GM21367 (cell line): ENCODE measurements around the gene IL31.
"Not testable (repeated sequence)": the region's sequence is repeated elsewhere in the genome, so short reads cannot be mapped to it uniquely, and the experiment has no call there.

Experiments
- ATAC-seq: cut with Tn5 transposase; IDR thresholded peaks from one replicate; pipeline ENCODE4 v1.9.1; 2021; ENCODE audit not compliant: unreplicated experiment

IL31 gene

DNA sequence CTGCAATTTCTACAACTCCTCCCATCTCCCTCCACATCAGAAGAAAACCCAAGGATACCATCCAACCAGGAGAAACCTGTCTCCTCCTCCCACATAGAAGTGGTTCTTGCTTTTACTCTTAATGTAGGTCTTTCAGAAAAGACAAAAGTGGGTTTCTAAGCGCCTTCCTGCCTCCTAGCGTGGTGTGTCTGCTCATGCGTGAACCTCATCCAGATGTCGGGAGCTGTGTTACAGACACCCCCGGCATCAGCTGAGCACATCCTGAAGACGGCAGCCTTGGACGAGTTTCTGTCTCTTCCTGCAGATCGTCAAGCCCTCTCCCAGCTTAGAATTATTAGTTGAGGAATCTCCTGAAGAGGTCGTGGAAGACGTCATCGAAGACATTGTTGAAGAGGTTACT is 18.4 kb upstream of the IL31 start:
- ATAC-seq, result no peak

DNA sequence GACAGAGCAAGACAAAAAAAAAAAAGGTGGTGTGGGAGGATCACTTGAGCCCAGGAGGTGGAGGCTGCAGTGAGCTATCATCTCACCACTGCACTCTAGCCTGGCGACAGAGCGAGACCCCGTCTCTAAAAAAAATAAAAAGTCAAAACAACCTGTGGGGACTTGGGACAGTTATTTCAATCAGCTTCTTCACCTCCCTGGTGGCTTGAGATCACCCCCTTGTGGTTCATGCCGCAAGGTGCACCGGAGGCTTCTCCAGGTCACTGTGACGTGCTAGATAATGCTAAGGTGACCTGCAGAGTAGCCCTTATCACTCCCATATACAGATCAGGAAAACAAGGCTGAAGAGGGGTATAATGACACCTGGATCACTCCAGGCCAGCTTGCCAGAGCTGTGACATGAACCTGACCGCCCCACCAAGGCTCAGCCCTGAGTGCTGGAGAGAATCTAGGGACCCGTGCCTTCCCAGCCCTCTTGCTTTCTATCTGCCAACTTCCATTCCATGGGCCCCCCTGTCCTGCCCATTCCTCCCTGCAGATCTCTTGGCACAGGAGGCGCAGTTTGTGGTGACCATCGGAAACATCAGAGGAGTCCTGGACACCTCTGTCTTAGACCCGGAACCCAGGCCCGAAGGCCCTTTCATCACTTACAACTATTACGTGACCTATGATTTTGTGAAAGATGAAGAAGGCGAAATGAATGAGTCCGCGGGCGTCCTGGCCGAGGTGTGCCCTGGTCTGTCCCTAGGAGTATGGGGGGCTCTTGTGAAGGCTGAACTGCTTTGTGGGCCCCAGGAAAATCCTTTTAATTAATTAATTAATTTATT is 17.0 kb upstream of the IL31 start:
- ATAC-seq, result no peak

DNA sequence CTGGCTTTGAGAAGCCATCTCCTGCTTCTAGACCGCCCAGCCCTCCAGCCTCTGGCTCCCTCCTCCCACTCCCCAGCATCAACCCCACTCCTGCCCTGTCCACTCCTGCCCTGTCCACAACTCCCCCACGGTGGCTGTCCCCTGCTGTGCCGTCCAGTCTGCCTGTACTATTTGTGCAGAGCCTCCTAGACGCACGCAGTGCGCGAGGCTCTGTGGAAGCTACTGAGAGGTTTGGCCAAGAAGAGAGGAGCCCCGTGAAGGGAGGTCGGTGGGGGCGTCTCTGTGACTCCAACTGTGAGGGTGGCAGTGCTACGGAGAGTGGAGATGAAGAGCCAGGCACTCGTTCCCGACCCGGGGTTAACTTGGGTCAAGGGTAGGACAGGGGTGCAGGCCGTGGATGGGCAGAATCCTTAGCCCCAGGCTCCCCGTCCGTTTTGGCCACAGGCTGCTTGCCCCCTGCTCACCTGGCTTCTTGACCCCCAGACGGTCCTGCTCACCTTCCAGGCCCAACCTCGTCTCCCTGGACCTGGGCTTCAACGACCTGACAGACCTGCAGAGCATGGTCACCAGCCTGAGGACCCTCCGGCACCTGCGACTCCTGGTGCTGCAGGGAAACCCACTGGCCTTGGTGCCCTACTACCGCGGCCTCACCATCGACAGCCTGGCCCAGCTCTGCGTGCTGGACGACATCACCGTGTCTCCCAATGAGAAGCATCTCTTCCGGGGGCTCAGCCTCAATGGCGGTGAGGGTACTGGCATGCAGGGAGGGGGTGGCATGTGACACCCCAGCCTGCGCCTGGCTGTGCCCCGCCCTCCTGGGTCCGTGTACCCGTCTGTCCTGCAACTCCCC is 15.8 kb upstream of the IL31 start:
- ATAC-seq, result no peak

DNA sequence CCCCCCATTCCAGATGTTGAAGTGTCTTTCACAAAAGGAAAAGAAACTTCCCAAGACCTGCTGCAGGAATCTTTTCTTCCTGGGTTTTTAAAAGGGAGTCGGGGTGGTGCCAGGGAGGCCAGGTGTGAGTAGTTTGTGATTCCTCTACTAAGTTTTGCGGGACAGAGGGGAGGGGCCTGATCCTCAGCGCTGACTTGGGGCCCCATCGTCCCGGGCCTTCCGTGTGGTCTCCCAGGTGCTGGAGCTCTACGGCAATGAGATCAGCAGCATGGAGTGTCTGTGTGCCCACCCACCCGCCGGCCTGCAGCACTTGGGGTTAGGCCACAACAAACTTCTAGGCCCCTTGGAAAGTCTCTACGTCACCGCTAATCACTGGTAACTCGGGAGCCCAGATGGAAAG is 13.4 kb upstream of the IL31 start:
- ATAC-seq, result no peak

DNA sequence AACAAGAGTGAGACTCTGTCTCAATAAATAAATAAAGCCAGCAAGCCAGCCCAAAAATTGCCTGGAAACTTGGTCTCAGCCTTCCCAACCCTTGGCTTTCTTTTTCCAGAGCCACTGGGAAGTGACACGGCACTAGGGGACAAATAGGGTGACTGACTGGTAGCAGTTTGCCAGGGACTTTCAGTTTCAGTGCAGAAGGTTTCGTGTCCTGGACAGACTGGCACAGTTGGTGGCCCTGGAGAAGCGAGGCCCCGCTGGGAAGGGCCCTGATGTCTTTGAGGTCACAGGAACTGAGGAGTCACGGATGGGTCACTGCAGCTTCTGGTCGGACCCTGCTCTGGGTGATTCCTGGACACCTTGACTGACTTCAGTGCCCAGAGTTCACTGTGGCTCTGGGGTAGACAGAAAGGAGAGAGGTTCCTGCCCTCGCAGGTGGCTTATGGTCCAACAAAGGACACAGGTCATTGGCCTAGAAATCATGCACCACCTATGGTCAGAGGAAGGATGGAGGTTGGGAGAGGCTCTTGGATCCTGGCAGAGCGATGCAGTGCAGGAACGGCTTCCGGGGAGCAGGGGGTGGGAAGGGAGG is 11.6 kb upstream of the IL31 start:
- no peak for ATAC-seq

DNA sequence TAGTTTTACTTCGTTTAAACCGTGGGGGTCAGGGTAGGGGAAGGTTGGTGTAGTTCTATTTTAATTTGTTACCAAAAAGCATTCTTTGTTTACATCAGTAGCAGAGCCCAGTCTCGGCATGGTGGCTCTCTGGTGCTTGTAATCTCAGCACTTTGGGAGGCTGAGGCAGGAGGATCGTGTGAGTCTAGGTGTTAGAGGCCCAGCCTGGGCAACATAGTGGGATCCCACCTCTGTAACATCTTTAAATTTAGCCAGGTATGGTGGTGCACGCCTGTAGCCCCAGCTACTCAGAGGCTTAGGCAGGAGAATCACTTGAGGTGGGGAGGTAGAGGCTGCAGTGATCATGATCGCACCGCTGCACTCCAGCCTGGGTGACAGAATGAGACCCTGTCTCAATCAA is 11.1 kb upstream of the IL31 start:
- no peak for ATAC-seq

DNA sequence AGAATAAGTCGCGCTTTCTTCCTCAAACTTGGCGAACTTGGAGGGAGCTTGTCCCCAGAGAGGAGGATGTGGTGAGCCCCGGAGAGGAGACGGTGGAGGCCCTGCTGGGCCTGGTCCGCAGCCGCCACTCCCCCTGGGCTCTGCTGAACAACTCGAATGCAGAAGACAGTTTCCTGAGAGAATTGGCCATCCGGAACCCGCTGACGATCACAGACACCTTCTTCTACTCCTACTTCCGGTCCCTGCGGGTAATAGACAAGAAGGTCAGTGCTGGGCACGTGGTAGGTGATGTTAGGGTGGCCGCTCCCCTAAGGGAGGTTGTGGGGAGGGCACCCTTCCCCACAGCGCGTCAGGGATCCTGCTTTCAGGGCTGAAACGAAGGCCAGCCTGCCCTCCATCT is 10.5 kb upstream of the IL31 start:
- no peak for ATAC-seq

DNA sequence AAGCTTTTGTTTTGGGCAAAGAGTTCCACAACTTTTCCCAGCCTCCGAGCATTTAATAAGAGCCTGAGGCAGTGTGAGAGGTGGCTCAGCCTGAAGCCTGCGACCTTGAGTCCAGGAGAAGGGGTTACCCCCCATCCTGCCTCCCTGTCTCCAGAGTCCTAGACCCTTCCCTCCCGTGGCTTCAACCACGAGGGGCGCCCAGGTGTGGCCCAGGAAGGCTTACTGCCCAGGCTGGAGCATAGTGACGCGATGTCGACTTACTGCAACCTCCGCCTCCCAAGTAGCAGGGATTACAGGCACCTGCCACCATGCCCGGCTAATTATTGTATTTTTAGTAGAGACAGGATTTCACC is 9.5 kb upstream of the IL31 start:
- no peak for ATAC-seq

DNA sequence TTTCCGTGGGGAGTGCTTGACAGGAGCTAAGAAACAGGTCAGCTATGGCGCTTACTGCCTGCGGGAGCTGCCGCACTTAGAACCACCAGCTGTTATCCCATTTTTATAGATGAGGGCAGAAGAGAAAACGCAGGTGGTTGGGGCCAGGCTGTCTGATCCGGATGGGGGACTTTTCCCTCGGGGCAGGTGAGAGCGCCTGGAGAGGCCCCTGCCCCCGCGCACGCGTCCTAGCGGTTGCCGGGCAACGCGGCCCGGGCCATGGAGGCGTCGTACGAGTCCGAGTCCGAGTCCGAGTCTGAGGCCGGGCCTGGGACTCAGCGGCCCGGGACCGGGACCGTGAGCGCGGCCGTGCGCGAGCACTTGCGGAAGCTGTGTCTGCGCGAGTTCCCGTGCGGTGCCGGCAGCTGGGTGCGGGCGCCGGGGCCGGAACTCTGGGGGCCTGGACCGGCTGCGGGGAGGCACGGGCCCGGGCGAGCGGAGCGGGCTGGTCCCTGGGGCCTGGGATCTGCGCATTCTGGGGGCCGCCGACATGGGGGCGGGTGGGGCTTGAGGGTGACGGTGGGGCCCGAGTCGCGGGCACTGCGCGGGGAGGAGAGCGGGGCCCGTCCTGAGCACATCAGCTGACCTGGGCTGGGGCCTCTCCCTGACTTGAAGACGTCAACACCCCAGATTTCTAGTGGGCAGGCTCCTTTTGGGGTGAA is 9.0 kb upstream of the IL31 start, which contains the start of gene LRRC43:
Gene LRRC43, plus strand, starts transcription at position 237 of the 701 bp plus-strand sequence. Its CDS starts 22 bp downstream, at position 259.
- no peak for ATAC-seq

DNA sequence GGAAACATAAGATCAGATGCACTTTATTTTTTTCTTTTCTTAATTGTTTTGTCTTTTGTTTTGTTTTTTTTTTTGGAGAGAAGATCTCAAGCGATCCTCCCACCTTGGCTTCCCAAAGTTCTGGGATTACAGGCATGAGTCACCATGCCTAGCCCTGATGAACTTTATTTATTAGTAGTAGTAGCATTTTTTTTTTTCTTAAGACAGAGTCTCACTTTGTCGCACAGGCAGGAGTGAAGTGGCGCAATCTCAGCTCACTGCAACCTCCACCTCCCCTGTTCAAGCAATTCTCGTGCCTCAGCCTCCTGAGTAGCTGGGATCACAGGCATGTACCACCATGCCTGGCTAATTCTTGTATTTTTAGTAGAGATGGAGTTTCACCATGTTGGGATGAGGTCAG is 2.5 kb upstream of the IL31 start:
- not testable (repeated sequence) for ATAC-seq

DNA sequence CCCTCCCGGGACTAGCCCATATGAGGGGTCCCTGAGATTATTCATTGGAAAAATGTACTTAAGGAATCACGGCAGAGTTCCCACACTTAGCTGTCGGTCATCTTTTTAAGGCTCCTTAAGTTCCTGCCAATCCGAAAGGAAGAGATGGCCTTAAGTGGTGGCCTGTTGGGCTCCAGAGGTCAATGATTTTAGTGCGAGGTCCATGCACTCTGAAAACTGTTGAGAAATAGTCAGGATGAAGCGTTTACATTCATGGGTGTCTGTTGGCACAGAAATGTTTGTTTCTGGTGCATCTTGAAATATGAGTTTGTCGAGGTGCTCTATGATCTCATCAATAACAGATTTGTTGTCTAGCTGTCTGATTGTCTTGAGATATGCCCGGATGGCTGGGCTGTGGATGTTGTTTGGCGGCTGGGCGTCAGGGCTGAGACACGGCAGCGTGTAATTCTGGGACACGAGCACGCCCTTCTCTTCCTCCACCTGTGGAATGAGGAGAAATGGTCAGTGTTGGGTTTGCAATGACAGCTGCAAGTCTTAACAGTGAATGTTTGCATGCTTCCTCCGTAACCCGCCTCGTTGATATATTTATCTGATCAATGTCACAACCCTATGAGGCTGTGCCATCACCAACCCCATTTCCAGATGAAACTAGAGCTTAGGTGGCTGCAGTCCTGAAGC is 1.6 kb downstream of the IL31 start:
- no peak for ATAC-seq

DNA sequence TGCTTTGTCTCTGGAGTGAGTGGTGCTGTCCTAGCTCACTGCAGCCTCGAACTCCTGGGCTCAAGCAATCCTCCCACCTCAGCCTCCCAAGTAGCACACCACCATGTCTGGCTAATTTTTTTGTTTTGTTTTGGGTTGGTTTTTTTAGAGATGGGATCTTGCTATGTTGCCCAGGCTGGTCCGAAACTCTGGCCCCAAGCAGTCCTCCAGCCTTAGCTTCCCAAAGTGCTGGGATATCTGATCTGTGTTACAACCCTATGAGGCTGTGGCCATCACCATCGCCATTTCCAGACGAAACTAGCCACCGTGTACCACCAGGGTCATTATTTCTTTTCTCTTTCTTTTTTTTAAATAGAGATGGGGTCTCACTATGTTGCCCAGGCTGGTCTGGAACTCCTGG is 2.6 kb downstream of the IL31 start:
- ATAC-seq, result no peak

DNA sequence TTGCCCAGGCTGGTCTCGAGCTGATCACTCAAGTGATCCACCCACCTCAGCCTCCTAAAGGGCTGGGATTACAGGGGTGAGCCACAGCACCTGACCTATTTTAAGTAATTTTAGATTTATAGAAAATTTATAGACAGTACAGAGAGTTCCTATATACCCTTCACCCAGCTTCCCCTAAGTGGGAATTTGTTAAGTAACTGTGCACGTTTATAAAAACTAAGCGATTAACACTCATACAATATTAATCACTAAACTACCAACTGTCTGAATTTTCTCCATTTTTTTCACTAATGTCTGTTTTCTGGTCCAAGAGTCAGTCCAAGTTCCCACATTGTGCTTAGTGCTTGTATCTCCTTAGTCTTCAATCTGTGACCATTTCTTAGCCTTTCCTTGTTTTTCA is 5.5 kb downstream of the IL31 start:
- ATAC-seq, result no peak

DNA sequence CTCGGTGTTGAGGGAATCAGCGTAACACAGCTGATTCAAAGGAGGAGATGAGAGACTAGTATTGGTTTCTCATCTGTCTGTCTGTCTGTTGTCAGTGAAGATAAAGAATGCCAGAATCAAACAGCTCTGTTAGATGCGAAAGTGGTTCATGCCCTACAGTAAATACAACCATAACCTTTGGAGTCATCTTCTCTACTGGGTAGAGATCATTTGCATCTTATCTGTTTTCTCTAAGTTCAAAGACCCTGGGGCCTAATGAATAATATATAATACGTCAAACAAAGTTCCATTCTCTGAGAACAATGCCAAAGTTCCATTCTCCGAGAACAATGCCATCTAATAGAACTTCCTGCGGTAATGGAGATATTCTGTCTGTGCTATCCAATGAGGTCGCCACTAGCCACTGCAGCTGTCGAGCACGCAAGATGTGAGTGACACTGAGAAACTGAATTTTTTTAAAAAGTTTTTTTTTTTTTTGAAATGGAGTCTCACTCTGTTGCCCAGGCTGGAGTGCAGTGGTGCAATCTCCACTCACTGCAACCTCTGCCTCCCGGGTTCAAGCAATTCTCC is 6.6 kb downstream of the IL31 start:
- ATAC-seq, result no peak

DNA sequence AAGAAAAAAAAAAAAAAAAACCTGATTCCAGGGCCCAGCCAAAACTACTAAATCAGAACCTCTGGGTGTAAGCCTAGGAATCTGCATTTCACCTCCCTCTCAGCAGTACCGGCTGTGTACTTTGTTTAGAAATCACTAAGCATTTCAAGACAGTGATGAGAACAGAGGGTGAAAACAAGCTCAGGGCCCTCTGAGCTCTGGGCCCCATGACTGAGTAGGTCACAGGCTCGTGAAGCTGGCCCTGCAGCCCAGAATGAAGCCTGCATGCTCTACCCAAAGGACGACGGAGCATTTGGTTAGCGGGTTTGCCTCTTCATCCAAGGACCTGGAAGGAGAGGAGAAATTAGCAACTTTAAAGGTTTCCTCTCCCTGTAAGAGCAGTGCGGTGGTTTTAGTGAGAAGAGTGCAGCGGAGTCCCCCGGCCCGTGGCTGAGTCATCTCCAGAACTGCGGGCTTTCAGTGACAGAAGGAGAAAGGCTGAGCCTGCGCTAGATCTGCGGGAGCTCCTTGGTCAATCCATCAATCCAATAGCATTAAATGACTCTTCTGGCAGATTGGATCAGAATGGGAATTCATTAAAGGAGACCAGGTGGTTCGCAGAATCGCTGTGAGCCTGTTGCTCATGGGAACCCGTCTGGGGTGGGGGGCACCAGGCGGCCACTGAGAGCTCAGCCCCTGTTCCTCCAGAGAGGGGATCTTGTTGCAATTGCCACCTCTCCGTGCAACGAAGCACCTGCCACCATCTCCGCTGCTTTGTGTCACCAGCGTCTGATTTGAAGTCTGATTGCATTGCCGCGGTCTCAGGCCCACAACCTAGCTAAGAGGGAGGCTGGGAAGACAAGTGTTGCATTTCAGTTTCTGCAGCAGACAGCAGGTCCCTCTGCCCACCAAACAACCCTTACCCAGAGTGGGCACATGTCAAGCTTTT is 7.3 kb downstream of the IL31 start:
- no peak for ATAC-seq

DNA sequence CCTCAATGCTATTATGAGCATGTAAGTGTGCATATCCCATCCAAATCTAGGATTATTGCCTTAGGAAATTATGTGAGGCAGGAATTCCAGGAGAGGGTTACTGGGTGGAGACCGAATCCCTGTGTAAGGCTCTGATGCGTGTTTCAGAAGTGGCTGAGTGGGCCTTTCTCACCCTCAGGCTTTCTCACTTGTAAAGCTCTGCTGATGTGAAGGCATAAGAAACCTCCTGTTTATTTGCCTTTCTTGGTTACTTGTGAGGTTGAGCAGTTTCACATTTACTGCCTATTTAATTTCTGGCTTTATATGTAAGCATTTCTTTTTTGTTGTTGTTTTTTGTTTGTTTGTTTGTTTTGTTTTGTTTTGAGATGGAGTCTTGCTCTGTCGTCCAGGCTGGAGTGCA is 11.0 kb downstream of the IL31 start:
- ATAC-seq, result no peak

DNA sequence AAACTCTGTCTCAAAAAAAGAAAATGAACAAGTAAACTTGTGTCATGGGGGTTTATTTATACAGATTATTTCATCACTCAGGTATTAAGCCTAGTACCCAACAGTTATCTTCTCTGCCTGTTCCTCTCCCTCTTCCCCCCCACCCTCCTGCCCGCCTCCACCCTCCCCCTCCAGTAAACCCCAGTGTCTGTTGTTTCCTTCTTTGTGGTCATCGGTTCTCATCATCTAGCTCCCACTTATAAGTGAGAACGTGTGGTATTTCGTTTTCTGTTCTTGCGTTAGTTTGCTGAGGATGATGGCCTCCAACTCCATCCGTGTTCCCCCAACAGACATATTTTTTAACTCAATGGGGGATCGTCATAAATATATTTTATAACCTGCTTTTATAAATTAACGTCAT is 12.3 kb downstream of the IL31 start:
- no peak for ATAC-seq

DNA sequence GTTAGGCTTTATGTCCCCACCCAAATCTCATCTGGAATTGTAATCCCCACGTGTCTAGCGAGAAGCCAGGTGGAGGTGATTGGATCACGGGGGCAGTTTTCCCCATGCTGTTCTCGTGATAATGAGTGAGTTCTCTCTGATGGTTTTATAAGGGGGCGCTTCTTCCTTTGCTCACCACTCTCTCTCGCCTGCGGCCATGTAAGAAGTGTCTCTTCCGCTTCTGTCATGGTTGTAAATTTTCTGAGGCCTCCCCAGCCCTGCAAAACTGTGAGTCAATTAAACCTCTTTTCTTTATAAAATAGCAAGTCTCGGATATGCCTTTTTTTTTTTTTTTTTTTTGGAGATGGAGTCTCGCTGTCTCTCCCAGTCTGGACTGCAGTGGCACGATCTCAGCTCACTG is 13.3 kb downstream of the IL31 start:
- no peak for ATAC-seq

DNA sequence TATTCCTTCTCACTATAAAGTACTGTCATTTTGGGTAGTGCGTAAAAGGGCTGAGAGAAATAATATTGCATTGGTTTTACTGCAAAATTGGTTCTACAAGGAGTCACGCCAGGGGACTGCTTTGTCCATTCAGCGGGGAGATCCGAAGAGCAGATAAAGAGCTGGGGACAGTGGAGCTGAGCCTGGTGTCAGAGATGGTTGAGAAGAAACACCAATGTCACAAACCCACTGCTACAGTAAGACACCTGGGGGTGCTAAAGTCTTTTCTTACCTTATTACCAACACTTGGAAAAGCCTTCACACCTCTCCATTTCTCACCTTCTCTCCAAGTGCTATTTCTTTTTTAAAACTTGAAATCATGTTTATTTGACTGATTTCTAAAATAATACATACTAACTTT is 14.1 kb downstream of the IL31 start:
- no peak for ATAC-seq
